NCI-H2081 (cell line): ENCODE measurements around the gene ERF.
"Not testable (repeated sequence)": the region's sequence is repeated elsewhere in the genome, so short reads cannot be mapped to it uniquely, and the experiment has no call there.

Experiments used
- DNase-seq, 2 experiments: peaks; one replicate each; lab custom pipeline; 2025; lab: John Stamatoyannopoulos, UW

ERF gene

GRCh38 chr19:42275517-42275916 lies 20.6 kb upstream of the ERF start:
- DNase-seq, result no peak

GRCh38 chr19:42275103-42275502 lies 20.2 kb upstream of the ERF start:
- DNase-seq, result no peak

GRCh38 chr19:42274065-42274682 lies 19.2 kb upstream of the ERF start:
- no peak for DNase-seq

- DNase-seq, result no peak
Measured at GRCh38 chr19:42273407-42274064, 18.6 kb upstream of the ERF start.

DNA sequence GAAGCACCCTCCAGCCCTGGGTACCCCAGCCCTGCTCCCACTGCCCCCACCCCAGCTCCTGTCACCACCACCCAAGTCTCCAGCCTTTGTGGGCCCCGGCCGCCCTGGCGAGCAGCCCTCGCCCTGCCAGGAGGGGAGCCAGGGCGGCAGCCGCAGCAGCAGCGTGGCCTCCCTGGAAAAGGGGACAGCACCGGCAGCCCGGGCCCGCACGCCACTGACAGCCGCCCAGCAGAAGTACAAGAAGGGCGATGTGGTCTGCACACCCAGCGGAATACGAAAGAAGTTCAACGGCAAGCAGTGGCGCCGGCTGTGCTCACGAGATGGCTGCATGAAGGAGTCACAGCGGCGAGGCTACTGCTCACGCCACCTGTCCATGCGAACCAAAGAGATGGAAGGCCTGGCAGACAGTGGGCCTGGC lies 18.1 kb upstream of the ERF start:
- no peak for DNase-seq

- DNase-seq, result no peak
Measured at GRCh38 chr19:42272535-42272897, 17.6 kb upstream of the ERF start.

- DNase-seq, result no peak
Measured at GRCh38 chr19:42271861-42272534, 17.1 kb upstream of the ERF start.

GRCh38 chr19:42271045-42271419 lies 16.1 kb upstream of the ERF start:
- DNase-seq, result no peak

DNA sequence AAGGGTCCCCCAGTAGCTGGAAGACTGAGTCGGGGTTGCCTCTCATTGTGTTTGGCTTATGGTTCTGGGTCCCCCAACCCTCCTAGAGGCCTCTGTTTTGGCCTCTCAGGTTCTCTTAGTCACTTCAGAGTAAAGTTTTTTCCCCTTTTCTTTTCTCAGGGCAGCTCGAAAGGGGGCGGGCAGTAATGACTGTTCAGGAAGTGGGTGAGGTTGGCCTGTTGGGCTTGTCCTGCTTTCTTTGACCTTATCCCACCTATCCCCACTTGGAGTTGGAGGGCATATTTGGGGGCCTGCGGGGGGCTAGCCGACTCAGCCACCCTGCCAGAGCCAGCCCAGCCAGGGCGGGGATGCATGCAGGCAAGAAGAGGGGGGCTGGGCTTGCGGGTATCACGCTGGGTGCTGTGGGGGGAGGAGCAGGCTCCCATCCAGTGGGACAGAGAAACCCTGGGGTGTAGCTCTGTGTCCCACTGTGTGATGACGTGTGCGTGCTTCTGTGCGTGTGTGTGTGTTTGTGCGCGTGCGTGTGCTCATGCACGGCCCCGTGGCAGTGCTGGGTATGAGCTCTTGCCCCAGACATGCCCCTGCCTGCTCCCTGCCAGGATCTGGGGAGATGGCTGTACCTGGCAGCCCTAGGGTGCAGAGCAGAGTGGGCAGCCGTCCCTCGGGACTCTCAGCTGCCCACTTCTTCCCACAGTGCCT lies 15.6 kb upstream of the ERF start:
- DNase-seq, result peak in 1 of 2 experiments; percentile 64

DNA sequence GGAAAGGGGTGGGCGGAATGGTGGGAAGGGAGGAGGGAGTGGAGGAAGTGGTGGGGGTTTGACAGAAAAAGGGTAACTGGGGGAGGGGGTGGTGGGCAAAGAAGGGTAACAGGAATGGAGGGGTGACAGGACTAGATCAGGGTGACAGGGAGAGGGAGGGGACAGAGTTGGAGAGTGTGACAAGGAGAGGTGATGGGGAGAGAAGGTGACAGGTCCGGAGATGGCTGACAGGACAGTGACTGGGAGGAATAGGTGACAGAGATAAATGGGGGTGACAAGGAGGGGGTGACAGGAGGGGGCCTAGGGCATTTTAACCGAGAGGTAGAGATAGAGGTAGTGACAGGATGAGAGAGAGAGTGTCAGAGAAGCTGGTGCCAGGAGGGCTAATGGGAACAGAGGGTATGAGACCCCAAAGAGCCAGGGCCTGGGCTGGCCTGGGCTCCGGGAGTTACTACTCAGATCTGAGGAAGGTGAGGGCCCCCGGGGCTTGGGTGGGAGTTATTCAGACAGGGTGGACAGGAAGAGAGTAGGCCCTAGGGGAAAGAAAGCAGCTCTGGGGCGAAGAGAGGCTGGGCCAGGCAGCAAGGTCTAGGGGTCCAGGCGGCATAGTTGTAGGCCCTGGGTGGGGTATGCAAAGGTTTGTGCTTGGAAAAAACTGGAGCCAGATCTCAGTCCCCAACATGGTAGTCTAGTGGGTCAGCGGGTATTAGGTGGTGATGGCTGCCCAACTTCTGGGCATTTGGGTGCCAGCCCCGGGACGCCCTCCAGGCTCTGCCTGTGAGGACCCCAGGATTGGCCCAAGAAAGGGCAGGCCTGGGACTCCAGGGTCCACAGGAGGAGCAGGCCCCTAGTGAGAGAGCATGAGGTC lies 14.8 kb upstream of the ERF start:
- no peak for DNase-seq

DNA sequence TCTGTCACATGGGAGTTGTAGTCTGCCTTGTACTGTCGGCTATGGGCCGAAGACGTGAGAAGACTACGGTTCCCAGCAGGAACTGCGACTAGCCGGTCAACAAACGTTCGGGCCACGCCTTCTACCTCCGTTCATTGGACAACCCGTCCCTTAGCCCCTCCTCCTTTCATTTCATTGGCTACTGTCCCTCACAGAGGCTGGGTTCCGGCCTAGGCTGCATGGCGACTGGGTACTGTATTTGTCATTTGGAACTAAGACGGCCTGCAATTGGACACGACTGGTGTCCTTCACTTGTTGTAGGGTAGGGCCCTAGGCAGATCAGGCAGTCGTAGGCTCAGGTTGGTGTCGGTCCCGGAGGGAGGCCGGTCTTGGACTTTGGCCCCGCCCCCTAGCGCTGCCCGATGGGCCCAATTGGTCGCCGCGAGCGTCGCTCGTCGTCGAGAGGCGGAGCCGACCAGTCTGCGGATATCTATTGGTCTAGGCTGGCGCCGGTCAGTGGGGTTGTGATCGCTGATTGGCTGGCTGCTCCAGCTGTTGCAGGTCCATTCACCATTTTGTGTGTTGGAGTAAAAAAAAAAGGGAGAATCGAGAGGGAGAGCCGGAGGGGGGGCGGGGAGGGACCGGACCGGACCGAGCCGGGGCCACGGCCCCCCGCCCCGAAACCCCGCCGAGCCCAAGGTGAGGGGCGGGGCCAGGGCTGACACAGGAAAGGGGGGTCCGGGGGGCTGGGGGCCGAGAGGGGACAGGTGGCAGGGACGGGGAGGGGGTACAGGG lies 14.0 kb upstream of the ERF start, which contains the start of gene CIC:
CIC (plus strand) TSS at position 549 of the 774 bp plus-strand sequence. CDS start 2,532 bp downstream, outside the sequence.
- DNase-seq, result peak; percentile 100

- DNase-seq, result peak; percentile 99 to 100
Measured at GRCh38 chr19:42268142-42268703, 13.3 kb upstream of the ERF start.

DNA sequence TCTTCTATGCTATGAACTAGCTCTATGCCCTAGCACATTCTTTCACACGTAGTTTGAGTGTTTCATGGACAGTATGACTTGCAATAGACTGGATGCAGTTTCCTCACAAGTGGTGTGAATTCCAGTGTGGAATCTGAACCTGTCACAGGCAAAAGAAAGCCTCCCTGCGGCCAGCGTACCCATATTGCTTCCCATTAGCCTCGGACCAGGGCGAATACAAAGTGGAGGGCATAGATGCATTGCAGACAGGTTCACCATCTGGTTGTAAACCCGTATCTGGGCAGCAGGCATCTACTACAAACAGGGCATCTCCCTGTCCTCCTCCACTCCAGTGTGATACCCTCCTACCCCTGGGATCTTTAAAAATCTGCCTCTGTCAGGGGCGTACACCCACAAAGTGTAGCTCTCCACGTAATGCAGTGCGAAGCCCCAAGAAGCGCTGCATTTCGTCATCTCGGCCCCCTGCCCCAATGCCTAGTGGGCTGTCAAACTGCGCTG lies 12.8 kb upstream of the ERF start:
- no peak for DNase-seq

GRCh38 chr19:42266928-42267603 lies 12.1 kb upstream of the ERF start:
- not testable (repeated sequence) for DNase-seq

GRCh38 chr19:42266105-42266504 lies 11.2 kb upstream of the ERF start:
- DNase-seq, result not testable (repeated sequence)

GRCh38 chr19:42261763-42262162 lies 6.8 kb upstream of the ERF start:
- DNase-seq, result no peak

- DNase-seq, result not testable (repeated sequence)
Measured at GRCh38 chr19:42257842-42258241, 2.9 kb upstream of the ERF start.

DNA sequence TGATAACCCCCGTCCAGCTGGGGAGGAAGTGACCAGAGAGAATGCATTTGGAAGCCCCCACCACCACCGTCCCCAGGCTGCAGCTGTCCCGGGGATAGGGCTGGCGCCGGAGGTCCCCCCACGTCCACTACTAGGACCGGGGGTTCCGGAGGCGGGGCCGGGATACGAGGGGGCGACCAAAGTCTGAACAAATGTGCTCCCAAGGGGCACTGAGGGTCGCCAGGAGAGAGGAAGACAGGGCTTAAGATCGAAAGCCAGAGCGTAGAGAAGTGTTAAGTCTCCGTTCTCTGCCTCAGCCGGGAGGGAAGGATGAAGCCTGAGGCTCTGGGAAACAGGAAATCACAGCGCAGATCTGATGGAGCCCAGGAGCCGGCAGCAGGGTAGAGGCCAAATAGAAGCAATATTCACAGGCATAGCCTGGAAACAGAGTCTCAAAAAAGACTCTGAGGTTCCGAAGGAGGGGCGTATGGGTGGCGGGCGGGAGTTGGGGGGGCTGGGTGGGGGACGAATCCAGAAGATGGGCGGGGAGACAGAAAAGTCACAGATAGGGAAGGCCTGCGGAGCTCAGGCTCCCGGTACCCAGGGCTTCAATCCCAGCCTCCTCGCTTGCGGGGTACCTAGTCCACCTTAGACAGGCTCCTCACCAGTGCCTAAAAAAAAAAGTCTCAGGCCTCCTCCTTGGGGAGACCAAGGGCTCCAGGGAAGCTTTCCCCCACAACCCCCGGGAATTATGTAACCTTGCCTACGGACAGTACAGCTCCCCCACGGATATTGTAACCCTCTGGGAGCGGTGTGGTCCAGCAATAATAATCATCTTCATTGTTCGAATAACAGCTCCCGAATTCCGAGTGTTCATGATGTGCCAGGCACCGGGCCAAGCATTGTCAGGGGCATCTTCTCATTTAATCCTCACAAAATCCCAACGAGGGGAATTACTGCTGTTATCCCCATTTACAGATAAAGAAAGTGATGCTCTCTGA lies 1.1 kb upstream of the ERF start:
- DNase-seq, result no peak
